GM23338 (cell line): ENCODE results near the gene LINGO4. TPM values are rescaled to one million over a fixed set of nuclear protein-coding genes. Genes with fewer than 3 reads are reported as not detected.

Experiments used
- ATAC-seq: fragments of 200-7000 bp; cut with Tn5 transposase; 3 replicates; pipeline ENCODE4 v1.9.1; 2020
- DNase-seq: peaks from one replicate; pipeline ENCODE4 v3.0.0-alpha.2; 2015; ENCODE audit warnings: low spot score
- H2AFZ ChIP-seq: fragments of 200-600 bp; sonication (generic); 2 replicates; pipeline ENCODE4 v1.8.0; 2016; ENCODE audit warnings: antibody characterized with exemption, mild to moderate bottlenecking, moderate library complexity
- H3F3A ChIP-seq: fragments of 200-600 bp; sonication (generic); replicated peaks from 2 replicates; pipeline ENCODE4 v1.8.0; 2017; ENCODE audit warnings: antibody characterized with exemption, mixed run types, low read depth
- H3K27ac ChIP-seq: fragments of 200-600 bp; sonication (generic); 2 replicates; pipeline ENCODE4 v1.6.1; 2016; ENCODE audit warnings: low read depth
- H3K27me3 ChIP-seq: fragments of 200-600 bp; sonication (generic); 2 replicates; pipeline ENCODE4 v1.8.0; 2016; ENCODE audit warnings: mild to moderate bottlenecking, mixed run types, moderate library complexity; ENCODE audit not compliant: insufficient read depth
- H3K36me3 ChIP-seq: fragments of 200-600 bp; sonication (generic); 2 replicates; pipeline ENCODE4 v1.8.0; 2016; ENCODE audit warnings: mild to moderate bottlenecking; ENCODE audit not compliant: insufficient read depth
- H3K4me1 ChIP-seq: fragments of 200-600 bp; sonication (generic); 2 replicates; pipeline ENCODE4 v1.8.0; 2016; ENCODE audit warnings: mild to moderate bottlenecking, moderate library complexity; ENCODE audit not compliant: insufficient read depth
- H3K4me2 ChIP-seq: fragments of 200-600 bp; sonication (generic); 2 replicates; pipeline ENCODE4 v1.7.1; 2017; ENCODE audit warnings: mixed run types
- H3K4me3 ChIP-seq: fragments of 200-600 bp; sonication (generic); 2 replicates; pipeline ENCODE4 v1.6.1; 2016; ENCODE audit warnings: mixed run types
- H3K79me2 ChIP-seq: fragments of 200-600 bp; sonication (generic); replicated peaks from 2 replicates; pipeline ENCODE4 v1.8.0; 2017; ENCODE audit warnings: mild to moderate bottlenecking; ENCODE audit not compliant: insufficient read depth
- H3K9me2 ChIP-seq: fragments of 200-600 bp; sonication (generic); 2 replicates; pipeline ENCODE4 v1.8.0; 2017; ENCODE audit not compliant: insufficient read depth
- H4K20me1 ChIP-seq: fragments of 200-600 bp; sonication (generic); replicated peaks from 2 replicates; pipeline ENCODE4 v1.8.0; 2017; ENCODE audit warnings: mild to moderate bottlenecking; ENCODE audit not compliant: insufficient read depth
- H3K27ac Mint-ChIP-seq: 2 replicates; pipeline ENCODE4 v1.8.0; 2020; ENCODE audit warnings: inconsistent platforms, mild to moderate bottlenecking, moderate library complexity, mixed read lengths
- H3K27me3 Mint-ChIP-seq: 3 replicates; pipeline ENCODE4 v1.8.0; 2022; ENCODE audit warnings: low read depth, mild to moderate bottlenecking, moderate library complexity, mixed read lengths, inconsistent platforms; ENCODE audit not compliant: insufficient read depth, poor library complexity
- H3K36me3 Mint-ChIP-seq: 3 replicates; pipeline ENCODE4 v1.8.0; 2021; ENCODE audit warnings: low read depth, mild to moderate bottlenecking, inconsistent platforms, moderate library complexity, mixed read lengths
- H3K4me1 Mint-ChIP-seq: 3 replicates; pipeline ENCODE4 v1.8.0; 2020; ENCODE audit warnings: mild to moderate bottlenecking, inconsistent platforms, mixed read lengths
- H3K4me3 Mint-ChIP-seq: 3 replicates; pipeline ENCODE4 v1.8.0; 2021; ENCODE audit warnings: moderate library complexity, mild to moderate bottlenecking, inconsistent platforms, mixed read lengths
- H3K9me3 Mint-ChIP-seq: 3 replicates; pipeline ENCODE4 v1.8.0; 2020; ENCODE audit warnings: moderate library complexity, mild to moderate bottlenecking, inconsistent platforms, mixed read lengths
- CREB1 ChIP-seq: fragments of 250-450 bp; sonication (Bioruptor Pico); IDR thresholded peaks from 2 replicates; pipeline ENCODE4 v1.5.0; 2020; ENCODE audit warnings: low read depth, mild to moderate bottlenecking, moderate library complexity
- ETS1 ChIP-seq: IDR thresholded peaks from 2 replicates; pipeline ENCODE4 v1.6.1; 2016; ENCODE audit warnings: antibody characterized with exemption
- JUNB ChIP-seq: IDR thresholded peaks from one replicate; pipeline ENCODE4 v1.6.1; 2016; ENCODE audit warnings: antibody characterized with exemption; ENCODE audit not compliant: unreplicated experiment
- REST ChIP-seq: IDR thresholded peaks from one replicate; pipeline ENCODE4 v1.6.1; 2018; ENCODE audit warnings: antibody characterized with exemption; ENCODE audit not compliant: unreplicated experiment
- STAT1 ChIP-seq: IDR thresholded peaks from one replicate; pipeline ENCODE4 v1.6.1; 2016; ENCODE audit warnings: antibody characterized with exemption; ENCODE audit not compliant: unreplicated experiment
- polyA plus RNA-seq: library from polyadenylated mRNA; unstranded; fragments of >200 nt; fragmentation: Nextera tagmentation; extraction: Ambion mirVana; gene quantifications from 2 replicates; pipeline ENCODE4 v1.2.1, GENCODE V29; 2016
- total RNA-seq: library from RNA; depleted of rRNA; stranded (reverse); fragments of >200 nt; shearing (Covaris generic); gene quantifications from 2 replicates; pipeline ENCODE4 v1.2.3, GENCODE V29; 2014

LINGO4 gene
- total and polyA plus RNA-seq, 2 experiments from 2014 or later = not detected

GRCh38 chr1:151828921-151829320, 23.7 kb upstream of the LINGO4 start:
- Mint-ChIP-seq H3K4me1 (peaks cover 50% of the 10 kb centered on the region), H3K9me3 (no peaks in the 10 kb centered on the region; the same call in 2 of the 3 replicates), H3K4me3 (peak overlapping the region; percentile 36), H3K27me3 (peaks cover 18% of the 10 kb centered on the region), H3K36me3 (no peaks in the 10 kb centered on the region; the same call in 2 of the 3 replicates), H3K27ac (no peak overlapping the region; the same call in 1 of the 2 replicates)
- Histone ChIP-seq H3K27ac (no peak overlapping the region), H3K4me3 (peak overlapping the region; percentile 45), H3K4me2 (peak overlapping the region; percentile 83), H2AFZ (peak overlapping the region; percentile 93), H3K4me1 (peaks cover 44% of the 10 kb centered on the region), H3K36me3 (no peaks in the 10 kb centered on the region), H3F3A (no peaks in the 10 kb centered on the region; the same call in 1 of the 2 replicates), H3K27me3 (no peaks in the 10 kb centered on the region), H3K79me2 (no peaks in the 10 kb centered on the region), H4K20me1 (no peaks in the 10 kb centered on the region), H3K9me2 (no peaks in the 10 kb centered on the region)
- ATAC-seq (peak; percentile 67), DNase-seq (peak; percentile 88)
- TF ChIP-seq CREB1 (CRISPR knock-in tag) = no peak
- peak; percentile 69 for TF ChIP-seq REST

GRCh38 chr1:151827853-151828252, 22.6 kb upstream of the LINGO4 start:
- no peak overlapping the region for H2AFZ ChIP-seq
- H4K20me1 ChIP-seq = no peaks in the 10 kb centered on the region
- H3K4me2 ChIP-seq = no peak overlapping the region
- H3K27ac ChIP-seq = no peak overlapping the region
- H3K9me2 ChIP-seq = no peaks in the 10 kb centered on the region
- H3K27ac Mint-ChIP-seq = no peak overlapping the region
- H3K4me3 ChIP-seq = no peak overlapping the region
- peaks cover 51% of the 10 kb centered on the region for H3K4me1 Mint-ChIP-seq
- H3K27me3 ChIP-seq = no peaks in the 10 kb centered on the region
- peaks cover 17% of the 10 kb centered on the region for H3K27me3 Mint-ChIP-seq
- DNase-seq = no peak
- no peak for ATAC-seq
- H3K79me2 ChIP-seq = no peaks in the 10 kb centered on the region
- no peak overlapping the region; the same call in 2 of the 3 replicates for H3K4me3 Mint-ChIP-seq
- H3K4me1 ChIP-seq = peaks cover 44% of the 10 kb centered on the region
- no peaks in the 10 kb centered on the region; the same call in 1 of the 2 replicates for H3F3A ChIP-seq
- TF ChIP-seq JUNB = no peak
- TF ChIP-seq ETS1 = no peak
- TF ChIP-seq STAT1 = no peak
- no peak for TF ChIP-seq REST
- TF ChIP-seq CREB1 (CRISPR knock-in tag) = no peak
- no peaks in the 10 kb centered on the region for H3K36me3 ChIP-seq
- no peaks in the 10 kb centered on the region; the same call in 2 of the 3 replicates for H3K36me3 Mint-ChIP-seq
- H3K9me3 Mint-ChIP-seq = no peaks in the 10 kb centered on the region; the same call in 2 of the 3 replicates
